ENCODE data around the gene LTA4H.

- TF ChIP-seq, protein P1, sequence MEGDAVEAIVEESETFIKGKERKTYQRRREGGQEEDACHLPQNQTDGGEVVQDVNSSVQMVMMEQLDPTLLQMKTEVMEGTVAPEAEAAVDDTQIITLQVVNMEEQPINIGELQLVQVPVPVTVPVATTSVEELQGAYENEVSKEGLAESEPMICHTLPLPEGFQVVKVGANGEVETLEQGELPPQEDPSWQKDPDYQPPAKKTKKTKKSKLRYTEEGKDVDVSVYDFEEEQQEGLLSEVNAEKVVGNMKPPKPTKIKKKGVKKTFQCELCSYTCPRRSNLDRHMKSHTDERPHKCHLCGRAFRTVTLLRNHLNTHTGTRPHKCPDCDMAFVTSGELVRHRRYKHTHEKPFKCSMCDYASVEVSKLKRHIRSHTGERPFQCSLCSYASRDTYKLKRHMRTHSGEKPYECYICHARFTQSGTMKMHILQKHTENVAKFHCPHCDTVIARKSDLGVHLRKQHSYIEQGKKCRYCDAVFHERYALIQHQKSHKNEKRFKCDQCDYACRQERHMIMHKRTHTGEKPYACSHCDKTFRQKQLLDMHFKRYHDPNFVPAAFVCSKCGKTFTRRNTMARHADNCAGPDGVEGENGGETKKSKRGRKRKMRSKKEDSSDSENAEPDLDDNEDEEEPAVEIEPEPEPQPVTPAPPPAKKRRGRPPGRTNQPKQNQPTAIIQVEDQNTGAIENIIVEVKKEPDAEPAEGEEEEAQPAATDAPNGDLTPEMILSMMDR (conservative IDR thresholded peaks at IDR 0.05): no peak
- no peak for TF ChIP-seq EZH2 (IDR thresholded peaks at IDR 0.05; ENCODE audit: low read depth)
These were observed 1.6 kb downstream of the LTA4H start for GRCh38 chr12:96033549-96034389.

Measured in PC-9 (cell line).